ENCODE data around the gene KIAA1217. TPM values are rescaled to one million over a fixed set of nuclear protein-coding genes. Genes with fewer than 3 reads are reported as not detected.

KIAA1217 gene
- total RNA-seq, 1 experiment from 2014 or later, result 23.4 TPM

- DNase-seq (ENCODE audit: low spot score), result no peak
- Mint-ChIP-seq H3K4me3 (no peak overlapping the region), H3K27ac (no peak overlapping the region), H3K9me3 (no peaks in the 10 kb centered on the region), H3K4me1 (peaks cover 10% of the 10 kb centered on the region), H3K27me3 (ENCODE audit: low read depth) (no peaks in the 10 kb centered on the region), H3K36me3 (peaks cover 13% of the 10 kb centered on the region)
- POLR2A ChIA-PET, result no interaction called here
- CTCF ChIA-PET, result no interaction called here
- no peak for ATAC-seq
- TF ChIP-seq ATF2 (CRISPR knock-in tag; IDR thresholded peaks at IDR 0.05; ENCODE audit: borderline replicate concordance, low read depth) (no peak), HMGXB4 (CRISPR knock-in tag; IDR thresholded peaks at IDR 0.05) (no peak), STAT6 (CRISPR knock-in tag; conservative IDR thresholded peaks at IDR 0.05; ENCODE audit: low read depth) (no peak), ATF6 (CRISPR knock-in tag; IDR thresholded peaks at IDR 0.05) (no peak), ETV6 (CRISPR knock-in tag; IDR thresholded peaks at IDR 0.05) (no peak), SMAD3 (CRISPR knock-in tag; IDR thresholded peaks at IDR 0.05; ENCODE audit: borderline replicate concordance) (no peak), RORB (CRISPR knock-in tag; IDR thresholded peaks at IDR 0.05) (no peak), JAZF1 (CRISPR knock-in tag; IDR thresholded peaks at IDR 0.05) (no peak), ZBTB43 (CRISPR knock-in tag; IDR thresholded peaks at IDR 0.05) (no peak), TCF7 (CRISPR knock-in tag; IDR thresholded peaks at IDR 0.05; ENCODE audit: low read depth) (no peak), AR (CRISPR knock-in tag; IDR thresholded peaks at IDR 0.05) (no peak), AFF4 (CRISPR knock-in tag; IDR thresholded peaks at IDR 0.05; ENCODE audit: borderline replicate concordance) (no peak), ESRRA (CRISPR knock-in tag; IDR thresholded peaks at IDR 0.05; ENCODE audit: borderline replicate concordance) (no peak), NFYB (CRISPR knock-in tag; conservative IDR thresholded peaks at IDR 0.05; ENCODE audit: low read depth) (no peak), NFE2L1 (CRISPR knock-in tag; IDR thresholded peaks at IDR 0.05) (no peak)
Observed at GRCh38 chr10:24228642-24229041, 19.7 kb downstream of the KIAA1217 start.
